Measurements from ENCODE around the gene CXCL13. TPM values are rescaled to one million over a fixed set of nuclear protein-coding genes. Genes with fewer than 3 reads are reported as not detected.

The CXCL13 gene
- total RNA-seq, 1 donor from 2014 or later, result 0.44 TPM

DNA sequence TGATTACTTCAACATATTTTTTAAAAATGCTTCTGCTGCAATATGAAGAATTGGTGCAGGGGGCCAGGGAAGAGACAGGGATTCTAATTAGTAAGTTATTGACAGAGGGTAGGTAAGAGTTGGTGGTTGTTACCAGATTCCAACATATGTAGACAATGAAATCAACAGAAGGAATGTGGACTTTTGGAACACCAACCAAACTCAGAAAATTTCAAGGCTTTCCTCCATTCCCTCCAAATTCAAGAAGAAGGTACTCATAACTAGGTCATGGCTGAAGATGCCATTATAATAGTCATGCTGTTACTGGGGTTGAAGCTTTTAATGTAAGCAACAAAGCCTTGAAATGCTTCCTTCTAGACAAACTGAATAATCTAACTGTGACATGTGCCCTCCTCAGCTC, 22.9 kb upstream of the CXCL13 start:
- Mint-ChIP-seq H3K4me3 (no peak overlapping the region), H3K4me1 (peaks cover 21% of the 10 kb centered on the region), H3K27ac (no peak overlapping the region), H3K27me3 (peaks cover 6% of the 10 kb centered on the region), H3K9me3 (no peaks in the 10 kb centered on the region), H3K36me3 (ENCODE audit: low read depth) (no peaks in the 10 kb centered on the region)
- ChIA-PET POLR2A (no interaction called here), CTCF (no interaction called here)
- intact Hi-C loops (cut with micrococcal nuclease), result no loop called here
- no peak for ATAC-seq (ENCODE audit: low read depth)
- no peak for DNase-seq
- TF ChIP-seq, protein P1, sequence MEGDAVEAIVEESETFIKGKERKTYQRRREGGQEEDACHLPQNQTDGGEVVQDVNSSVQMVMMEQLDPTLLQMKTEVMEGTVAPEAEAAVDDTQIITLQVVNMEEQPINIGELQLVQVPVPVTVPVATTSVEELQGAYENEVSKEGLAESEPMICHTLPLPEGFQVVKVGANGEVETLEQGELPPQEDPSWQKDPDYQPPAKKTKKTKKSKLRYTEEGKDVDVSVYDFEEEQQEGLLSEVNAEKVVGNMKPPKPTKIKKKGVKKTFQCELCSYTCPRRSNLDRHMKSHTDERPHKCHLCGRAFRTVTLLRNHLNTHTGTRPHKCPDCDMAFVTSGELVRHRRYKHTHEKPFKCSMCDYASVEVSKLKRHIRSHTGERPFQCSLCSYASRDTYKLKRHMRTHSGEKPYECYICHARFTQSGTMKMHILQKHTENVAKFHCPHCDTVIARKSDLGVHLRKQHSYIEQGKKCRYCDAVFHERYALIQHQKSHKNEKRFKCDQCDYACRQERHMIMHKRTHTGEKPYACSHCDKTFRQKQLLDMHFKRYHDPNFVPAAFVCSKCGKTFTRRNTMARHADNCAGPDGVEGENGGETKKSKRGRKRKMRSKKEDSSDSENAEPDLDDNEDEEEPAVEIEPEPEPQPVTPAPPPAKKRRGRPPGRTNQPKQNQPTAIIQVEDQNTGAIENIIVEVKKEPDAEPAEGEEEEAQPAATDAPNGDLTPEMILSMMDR (IDR thresholded peaks at IDR 0.05), result no peak

- ATAC-seq (ENCODE audit: low read depth), result peak; percentile 93
- peak; percentile 35 for DNase-seq
- ChIA-PET CTCF (interaction anchor here (0.5 to 1.5 kb wide), 2 partner anchors 93 to 121 kb away, joined by 3 read pairs; no protein-coding TSS in a partner anchor), POLR2A (interaction anchor here (1.1 to 1.5 kb wide), 2 partner anchors 24 to 93 kb away, joined by 3 to 9 read pairs; no protein-coding TSS in a partner anchor)
- intact Hi-C loops (cut with micrococcal nuclease), result loop anchor here (1.0 kb wide), 2 partner anchors 94 to 516 kb away; no protein-coding TSS in a partner anchor
- Mint-ChIP-seq H3K27ac (peak overlapping the region; percentile 76), H3K9me3 (no peaks in the 10 kb centered on the region), H3K27me3 (no peaks in the 10 kb centered on the region), H3K4me1 (peaks cover 28% of the 10 kb centered on the region), H3K4me3 (peak overlapping the region; percentile 13), H3K36me3 (ENCODE audit: low read depth) (no peaks in the 10 kb centered on the region)
- TF ChIP-seq, protein P1 (IDR thresholded peaks at IDR 0.05), result no peak
Measured at GRCh38 chr4:77586951-77587383, 18.7 kb upstream of the CXCL13 start.

GRCh38 chr4:77590482-77590881, 15.1 kb upstream of the CXCL13 start:
- POLR2A ChIA-PET, result no interaction called here
- no peaks in the 10 kb centered on the region for H3K27me3 Mint-ChIP-seq

DNA sequence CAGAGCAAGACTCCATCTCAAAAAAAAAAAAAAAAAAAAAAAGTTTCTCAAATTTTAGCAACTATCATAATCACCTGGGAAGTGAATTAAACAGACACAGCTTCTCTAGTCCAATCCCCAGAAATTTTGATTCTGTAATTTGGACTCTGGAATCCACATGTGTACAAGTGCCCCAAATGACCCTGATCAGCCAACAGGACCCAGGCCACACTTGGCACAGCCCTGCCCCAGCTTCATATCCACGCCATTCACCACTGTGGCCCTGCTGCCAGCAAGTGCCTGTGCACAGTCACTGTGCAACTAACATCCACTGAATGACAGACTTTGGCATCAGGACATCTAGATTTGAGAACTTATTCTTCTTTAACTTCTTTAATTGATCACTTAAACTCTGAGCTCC, 14.1 kb upstream of the CXCL13 start:
- CTCF ChIA-PET, result interaction anchor here (1.1 kb wide), 1 partner anchor 10 kb away, joined by 3 read pairs; no protein-coding TSS in a partner anchor
- DNase-seq, result no peak

More at GRCh38 chr4:77590482-77590881, 15.1 kb upstream of the CXCL13 start:
- TF ChIP-seq, protein P1 (IDR thresholded peaks at IDR 0.05), result no peak
- DNase-seq (no peak), ATAC-seq (ENCODE audit: low read depth) (no peak)
- intact Hi-C loops (cut with micrococcal nuclease), result no loop called here
- Mint-ChIP-seq H3K36me3 (ENCODE audit: low read depth) (no peaks in the 10 kb centered on the region), H3K4me1 (peaks cover 40% of the 10 kb centered on the region), H3K4me3 (no peak overlapping the region), H3K27ac (no peak overlapping the region), H3K9me3 (no peaks in the 10 kb centered on the region)
- CTCF ChIA-PET, result no interaction called here

DNA sequence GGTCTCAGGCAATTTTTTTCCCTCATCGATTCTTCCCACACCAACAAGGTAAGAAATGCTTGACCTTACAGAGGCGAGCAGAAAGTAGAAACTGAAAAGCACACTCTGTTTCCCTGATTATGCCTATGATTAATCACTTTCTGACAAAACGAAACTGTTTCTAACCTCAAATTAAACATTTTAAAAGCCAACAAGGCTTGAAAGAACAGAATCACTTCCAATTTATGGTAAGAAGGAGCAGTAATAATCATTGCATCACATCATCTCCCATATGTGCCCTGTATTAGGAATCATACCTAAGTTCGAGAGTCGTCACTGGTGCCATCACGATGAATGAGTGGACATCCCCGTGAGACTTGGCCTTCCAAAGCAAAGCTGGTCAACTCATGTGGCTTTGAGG, 12.5 kb upstream of the CXCL13 start:
- TF ChIP-seq, protein P1 (IDR thresholded peaks at IDR 0.05), result no peak
- H3K36me3 Mint-ChIP-seq (ENCODE audit: low read depth), result no peaks in the 10 kb centered on the region
- H3K4me3 Mint-ChIP-seq, result no peak overlapping the region
- intact Hi-C loops (cut with micrococcal nuclease), result no loop called here
- DNase-seq (no peak), ATAC-seq (ENCODE audit: low read depth) (no peak)
- H3K9me3 Mint-ChIP-seq, result no peaks in the 10 kb centered on the region
- POLR2A ChIA-PET, result no interaction called here
- CTCF ChIA-PET, result interaction anchor here (1.0 kb wide), 1 partner anchor 128 kb away, joined by 4 read pairs; no protein-coding TSS in a partner anchor
- peaks cover 19% of the 10 kb centered on the region for H3K4me1 Mint-ChIP-seq
- no peaks in the 10 kb centered on the region for H3K27me3 Mint-ChIP-seq
- H3K27ac Mint-ChIP-seq, result no peak overlapping the region

More for the DNA sequence above, 14.1 kb upstream of the CXCL13 start:
- no peaks in the 10 kb centered on the region for H3K36me3 Mint-ChIP-seq (ENCODE audit: low read depth)
- intact Hi-C loops (cut with micrococcal nuclease), result no loop called here
- TF ChIP-seq, protein P1 (IDR thresholded peaks at IDR 0.05), result no peak
- POLR2A ChIA-PET, result no interaction called here
- no peaks in the 10 kb centered on the region for H3K27me3 Mint-ChIP-seq
- no peak overlapping the region for H3K4me3 Mint-ChIP-seq
- no peaks in the 10 kb centered on the region for H3K9me3 Mint-ChIP-seq
- no peak for ATAC-seq (ENCODE audit: low read depth)
- peaks cover 33% of the 10 kb centered on the region for H3K4me1 Mint-ChIP-seq
- H3K27ac Mint-ChIP-seq, result no peak overlapping the region
